HuH-7 (cell line): ENCODE results near the gene SORCS1.
"Not testable (repeated sequence)": the region's sequence is repeated elsewhere in the genome, so short reads cannot be mapped to it uniquely, and the experiment has no call there.

Experiments
- DNase-seq: peaks from one replicate; pipeline ENCODE4 v3.0.0; 2011; ENCODE audit warnings: low spot score

SORCS1 gene

DNA sequence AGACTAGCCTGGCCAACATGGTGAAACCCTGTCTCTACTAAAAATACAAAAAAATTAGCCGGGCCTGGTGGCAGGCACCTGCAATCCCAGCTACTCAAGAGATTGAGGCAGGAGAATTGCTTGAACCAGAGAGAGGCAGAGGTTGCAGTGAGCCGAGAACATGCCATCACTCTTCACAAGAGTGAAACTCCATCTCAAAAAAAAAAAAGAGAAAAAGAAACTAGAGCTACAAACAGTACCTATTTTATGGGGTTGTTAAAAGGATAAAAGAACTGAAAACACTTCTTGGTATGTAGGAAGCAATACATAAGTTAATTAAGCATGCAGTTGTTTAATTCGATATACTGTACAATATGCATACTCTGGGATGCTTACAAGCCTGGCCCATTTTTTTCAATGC lies 216.9 kb downstream of the SORCS1 start:
- DNase-seq: no peak

DNA sequence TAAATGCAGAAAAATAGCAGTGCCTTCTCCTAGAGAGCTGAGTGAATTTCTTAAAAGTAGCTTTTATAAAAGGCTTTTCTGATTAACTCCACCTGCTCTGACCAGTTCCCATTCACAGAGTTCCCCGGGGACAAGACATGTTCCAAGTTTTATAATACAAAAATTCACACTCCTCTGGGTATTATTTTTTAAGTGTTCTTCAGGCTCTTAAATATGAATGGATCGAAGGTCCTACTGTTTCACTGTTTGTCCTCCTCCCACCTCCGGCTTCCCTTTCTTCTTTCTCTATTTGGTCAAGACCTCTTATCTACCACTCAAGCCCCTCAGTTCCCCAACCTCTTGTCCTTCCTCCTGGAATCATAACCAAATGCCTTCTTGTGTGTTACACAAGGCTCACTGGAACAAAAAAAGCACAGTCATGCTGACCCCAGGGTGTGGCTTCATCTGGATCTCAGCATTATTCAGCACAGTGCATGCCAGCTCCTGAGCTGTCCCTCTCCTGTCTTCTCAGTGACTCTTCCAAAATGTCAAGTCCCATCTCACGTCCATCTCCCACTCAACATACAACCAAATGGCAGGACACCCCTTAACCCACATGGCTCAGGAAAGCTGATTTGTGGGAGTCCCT lies 222.4 kb downstream of the SORCS1 start:
- no peak for DNase-seq

GRCh38 chr10:106941297-106942034 lies 223.0 kb downstream of the SORCS1 start:
- no peak for DNase-seq

DNA sequence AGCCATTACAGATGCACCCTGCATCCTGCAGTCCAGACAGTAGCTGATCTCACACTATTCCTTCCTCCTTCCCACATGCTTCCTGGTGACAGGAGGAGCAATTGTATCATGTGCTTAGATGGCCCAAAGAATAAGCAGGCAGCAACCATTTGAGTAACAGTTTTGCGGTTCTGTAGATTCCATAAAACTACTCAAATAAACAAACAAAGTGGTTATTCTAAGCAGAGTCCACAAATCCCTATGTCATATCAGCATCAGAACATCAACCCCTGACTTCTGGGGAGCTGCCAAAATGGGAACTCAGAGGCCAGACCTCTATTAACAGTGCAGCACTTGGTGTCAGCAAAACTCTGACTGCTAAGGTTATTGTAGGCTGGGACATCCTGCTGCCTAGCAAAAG lies 226.0 kb downstream of the SORCS1 start:
- no peak for DNase-seq

GRCh38 chr10:106935978-106936451 lies 228.5 kb downstream of the SORCS1 start:
- no peak for DNase-seq

DNA sequence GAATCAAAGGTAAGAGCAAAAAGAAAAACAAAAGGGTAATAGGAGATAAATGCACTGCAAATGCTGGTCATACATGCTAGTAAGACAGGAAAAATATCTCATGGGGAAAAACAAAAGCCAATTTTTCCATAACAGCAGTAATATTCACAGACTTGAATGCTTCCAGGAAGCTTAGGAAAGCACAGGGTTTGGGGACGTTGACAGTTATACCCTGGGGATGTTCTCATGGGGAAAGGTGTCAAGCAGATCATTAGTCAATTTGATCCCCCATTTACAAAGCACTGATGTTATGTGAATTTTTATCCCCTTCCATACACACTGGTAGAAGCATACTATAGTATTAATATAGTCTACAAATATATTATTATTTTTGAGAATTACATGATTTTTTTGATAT lies 232.7 kb downstream of the SORCS1 start:
- DNase-seq: no peak

DNA sequence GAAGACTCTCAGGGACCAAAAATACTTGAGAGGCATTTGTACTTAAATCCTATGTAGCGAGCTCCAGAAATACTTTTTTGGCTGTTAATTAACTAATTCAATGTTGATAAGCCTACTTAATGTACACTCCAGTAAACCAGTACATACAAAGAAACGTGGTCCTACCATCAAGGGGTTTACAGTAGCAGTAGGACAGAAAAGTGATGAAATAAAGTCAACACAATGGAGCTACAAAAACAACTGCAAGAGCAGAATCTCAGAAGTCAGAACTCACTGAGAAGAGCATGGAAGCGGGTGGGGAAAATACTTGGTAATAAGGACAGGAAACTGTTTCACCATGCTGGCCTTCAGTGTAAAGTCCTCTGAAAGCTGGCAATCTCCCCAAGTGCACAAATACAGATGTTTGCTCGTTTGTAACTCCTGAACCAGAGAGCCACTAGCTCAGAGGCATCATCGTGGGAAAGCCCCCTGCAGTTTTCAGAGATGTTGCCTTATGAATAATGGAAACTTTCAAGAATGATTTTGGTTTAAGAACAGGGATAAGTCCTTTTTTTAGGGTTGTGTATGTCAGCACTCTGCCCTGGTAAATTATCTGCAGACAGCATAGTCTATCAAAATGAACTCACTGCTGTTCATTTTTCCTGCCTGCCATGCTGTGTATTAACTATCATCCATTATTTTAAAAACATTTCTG lies 233.2 kb downstream of the SORCS1 start:
- DNase-seq: no peak

GRCh38 chr10:106930751-106931150 lies 233.8 kb downstream of the SORCS1 start:
- no peak for DNase-seq

GRCh38 chr10:106929291-106929895 lies 235.1 kb downstream of the SORCS1 start:
- DNase-seq: no peak

- not testable (repeated sequence) for DNase-seq
These were observed 236.4 kb downstream of the SORCS1 start for GRCh38 chr10:106928151-106928550.

DNA sequence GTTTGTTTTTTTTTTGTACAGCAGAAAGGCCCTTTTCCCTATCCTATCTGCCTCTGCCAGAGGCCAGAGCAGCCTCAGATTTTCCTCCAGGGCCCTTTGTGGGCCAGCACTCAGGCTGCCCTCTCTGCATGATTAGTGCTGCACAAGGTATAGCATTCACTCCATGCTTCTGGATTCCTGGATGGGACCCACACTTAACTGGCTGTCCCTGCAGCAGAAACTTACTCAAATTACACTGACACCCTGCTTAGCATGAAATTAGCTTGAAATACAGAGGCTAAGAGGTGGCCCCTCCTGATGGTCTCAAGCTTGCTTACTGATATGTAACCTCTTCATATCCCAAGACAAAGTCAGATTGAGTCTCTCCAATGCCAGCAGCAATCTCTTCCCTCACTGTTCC lies 239.3 kb downstream of the SORCS1 start:
- DNase-seq: no peak

GRCh38 chr10:106920538-106920937 lies 244.0 kb downstream of the SORCS1 start:
- no peak for DNase-seq

DNA sequence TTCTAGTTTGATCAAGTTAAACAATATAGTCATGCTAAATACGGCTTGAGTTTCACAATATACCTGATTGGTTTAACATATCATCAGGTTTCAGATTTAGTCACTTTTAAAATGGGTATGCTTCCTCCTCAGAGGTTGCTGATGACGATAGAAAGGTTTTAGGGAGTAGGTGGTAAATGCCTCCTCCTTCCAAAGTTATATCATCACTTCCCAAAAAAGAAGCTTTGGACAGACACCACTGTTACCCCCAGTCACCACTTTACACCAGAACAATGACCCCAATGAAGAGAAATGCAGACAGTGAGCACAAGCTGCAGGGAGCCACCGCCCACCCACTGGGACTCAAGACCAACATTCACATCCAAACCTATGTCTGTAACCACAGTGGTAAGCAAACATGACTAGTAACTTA lies 244.6 kb downstream of the SORCS1 start:
- no peak for DNase-seq

- no peak for DNase-seq
These were observed 247.0 kb downstream of the SORCS1 start for GRCh38 chr10:106917452-106918055.

- no peak for DNase-seq
These were observed 250.5 kb downstream of the SORCS1 start for GRCh38 chr10:106914016-106914415.

GRCh38 chr10:106913348-106913747 lies 251.2 kb downstream of the SORCS1 start:
- DNase-seq: no peak

GRCh38 chr10:106911096-106911495 lies 253.4 kb downstream of the SORCS1 start:
- DNase-seq: no peak

DNA sequence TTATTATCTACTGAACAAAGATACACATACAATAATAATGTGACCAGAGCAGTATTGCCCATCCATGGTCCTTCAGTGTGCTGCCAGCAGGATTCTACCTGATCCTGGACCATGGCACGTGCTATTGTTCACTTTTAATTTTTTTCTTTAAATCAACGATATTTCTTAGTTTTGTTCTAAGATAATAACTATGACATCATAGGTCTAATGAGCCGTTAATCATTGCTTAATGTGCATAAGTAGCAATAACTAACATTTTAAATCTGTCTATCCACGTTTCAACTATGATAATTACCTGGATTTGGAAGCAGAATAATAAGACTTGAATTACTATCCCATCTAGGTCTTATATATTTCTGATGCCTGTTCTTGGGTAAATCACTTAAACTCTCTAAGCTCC lies 253.8 kb downstream of the SORCS1 start:
- DNase-seq: no peak

GRCh38 chr10:106908225-106908624 lies 256.3 kb downstream of the SORCS1 start:
- no peak for DNase-seq

- DNase-seq: no peak
These were observed 260.3 kb downstream of the SORCS1 start for GRCh38 chr10:106904209-106904608.

- no peak for DNase-seq
These were observed 261.3 kb downstream of the SORCS1 start for GRCh38 chr10:106903180-106903579.

DNA sequence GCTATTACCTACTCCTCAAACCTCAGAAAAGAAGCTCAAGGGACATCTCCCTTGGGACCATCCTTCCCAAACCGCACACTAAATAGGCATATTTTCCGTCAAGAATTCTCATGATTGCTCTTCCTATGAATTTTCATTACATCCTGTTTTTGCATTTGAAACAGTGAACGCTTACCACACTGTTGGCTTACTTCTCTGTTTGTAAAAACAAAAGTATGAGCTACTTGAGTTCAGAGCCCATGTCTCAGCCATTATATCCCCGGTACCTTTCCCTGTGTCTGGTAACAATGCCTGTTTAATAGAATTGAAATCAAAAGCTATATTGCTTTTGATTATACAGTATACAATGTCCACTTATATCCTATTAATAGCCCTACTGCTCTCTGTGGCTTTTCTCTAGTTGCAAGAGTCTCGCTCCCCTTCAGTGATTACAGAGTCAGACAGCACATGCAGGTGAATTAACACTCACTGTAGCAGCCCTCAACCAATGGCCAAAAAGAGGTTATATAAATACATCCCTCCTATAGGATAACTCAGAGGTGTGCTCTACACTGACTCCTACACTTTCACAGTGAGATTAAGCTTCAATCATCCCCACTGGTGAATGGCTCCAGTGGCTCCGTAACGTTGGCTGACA lies 264.4 kb downstream of the SORCS1 start:
- no peak for DNase-seq
